GM19397 (cell line): ENCODE data around the gene ZBED6.
"Not testable (repeated sequence)": the region's sequence is repeated elsewhere in the genome, so short reads cannot be mapped to it uniquely, and the experiment has no call there.

ENCODE experiments used
- ATAC-seq: cut with Tn5 transposase; IDR thresholded peaks from one replicate; pipeline ENCODE4 v1.9.1; 2021; ENCODE audit warnings: mild to moderate bottlenecking, moderate library complexity; ENCODE audit not compliant: unreplicated experiment

The ZBED6 gene

GRCh38 chr1:203778146-203778545, 17.3 kb upstream of the ZBED6 start:
- ATAC-seq: no peak

- no peak for ATAC-seq
Measured at GRCh38 chr1:203778789-203779188, 16.6 kb upstream of the ZBED6 start.

- ATAC-seq: no peak
Measured at GRCh38 chr1:203781962-203782361, 13.5 kb upstream of the ZBED6 start.

- no peak for ATAC-seq
Measured at GRCh38 chr1:203789966-203790365, 5.5 kb upstream of the ZBED6 start.

- no peak for ATAC-seq
Measured at GRCh38 chr1:203791498-203791897, 3.9 kb upstream of the ZBED6 start.

GRCh38 chr1:203792486-203792885, 2.9 kb upstream of the ZBED6 start:
- ATAC-seq: no peak

- not testable (repeated sequence) for ATAC-seq
Measured at GRCh38 chr1:203793561-203793960, 1.9 kb upstream of the ZBED6 start.

GRCh38 chr1:203794764-203795440, 521 bp upstream of the ZBED6 start:
- no peak for ATAC-seq

GRCh38 chr1:203796236-203796605, 798 bp downstream of the ZBED6 start:
- no peak for ATAC-seq

- ATAC-seq: no peak
Measured at GRCh38 chr1:203797216-203797615, 1.8 kb downstream of the ZBED6 start.

GRCh38 chr1:203797948-203798655, 2.7 kb downstream of the ZBED6 start:
- no peak for ATAC-seq

GRCh38 chr1:203799157-203799556, 3.7 kb downstream of the ZBED6 start:
- ATAC-seq: no peak

GRCh38 chr1:203799971-203800370, 4.5 kb downstream of the ZBED6 start:
- ATAC-seq: no peak

- ATAC-seq: no peak
Measured at GRCh38 chr1:203805689-203806088, 10.3 kb downstream of the ZBED6 start.

- no peak for ATAC-seq
Measured at GRCh38 chr1:203807196-203807595, 11.8 kb downstream of the ZBED6 start.

GRCh38 chr1:203813581-203814341, 18.3 kb downstream of the ZBED6 start:
- no peak for ATAC-seq

GRCh38 chr1:203818399-203818798, 23.0 kb downstream of the ZBED6 start:
- no peak for ATAC-seq

- ATAC-seq: no peak
Measured at GRCh38 chr1:203823306-203823705, 27.9 kb downstream of the ZBED6 start.

GRCh38 chr1:203826175-203826574, 30.8 kb downstream of the ZBED6 start:
- ATAC-seq: no peak

GRCh38 chr1:203828002-203828401, 32.6 kb downstream of the ZBED6 start:
- no peak for ATAC-seq

GRCh38 chr1:203828503-203828902, 33.1 kb downstream of the ZBED6 start:
- no peak for ATAC-seq

- not testable (repeated sequence) for ATAC-seq
Measured at GRCh38 chr1:203829247-203829646, 33.8 kb downstream of the ZBED6 start.
